HG03571 (cell line): ENCODE results near the gene ZNF605.
A peak's percentile ranks its signal among the peaks of the same experiment; 100 is the strongest.
"Not testable (repeated sequence)": the region's sequence is repeated elsewhere in the genome, so short reads cannot be mapped to it uniquely, and the experiment has no call there.

Experiments used
- ATAC-seq: cut with Tn5 transposase; IDR thresholded peaks from one replicate; pipeline ENCODE4 v1.9.1; 2021; ENCODE audit not compliant: unreplicated experiment

The ZNF605 gene

DNA sequence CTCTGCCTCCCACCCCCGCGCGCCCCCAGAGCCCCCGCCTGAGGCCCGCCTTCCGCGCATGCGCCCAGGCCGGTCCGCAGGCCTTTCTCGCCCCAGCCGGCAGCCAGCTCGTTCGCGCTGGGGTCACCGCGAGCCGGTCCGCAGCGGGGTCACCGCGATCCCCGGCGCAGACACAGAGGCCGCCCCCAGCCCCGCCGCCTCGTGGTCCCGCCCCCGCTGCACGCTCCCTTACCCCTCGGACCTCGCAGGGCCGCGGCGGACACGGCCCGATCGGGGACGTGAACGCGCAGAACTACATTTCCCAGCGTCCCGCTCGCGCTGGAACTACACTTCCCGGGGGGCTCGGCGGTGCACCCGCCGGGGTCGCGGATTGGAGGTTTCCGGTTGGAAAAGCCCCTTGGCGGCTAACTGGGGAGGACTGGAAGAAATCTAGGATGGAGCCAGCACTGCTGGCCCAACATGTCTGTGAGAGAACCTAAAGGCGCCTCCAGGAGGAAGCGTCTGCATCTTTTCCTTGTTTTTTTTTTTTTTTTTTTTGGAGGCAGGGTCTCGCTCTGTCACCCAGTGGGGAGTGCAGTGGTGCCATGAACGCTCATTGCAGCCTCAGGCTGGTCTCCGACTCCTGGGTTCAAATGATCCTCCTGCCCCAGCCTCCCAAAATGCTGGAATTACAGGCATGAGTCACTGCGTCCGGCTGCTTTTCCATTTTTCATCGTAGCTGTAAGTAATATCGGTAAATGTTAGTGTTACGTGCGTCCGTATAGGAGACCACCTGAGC is at the start of gene ZNF605:
Gene ZNF605 (minus strand): TSS at position 296 of the 778 bp plus-strand sequence. CDS start 10,671 bp downstream, outside the sequence.
- ATAC-seq, result peak; percentile 93

DNA sequence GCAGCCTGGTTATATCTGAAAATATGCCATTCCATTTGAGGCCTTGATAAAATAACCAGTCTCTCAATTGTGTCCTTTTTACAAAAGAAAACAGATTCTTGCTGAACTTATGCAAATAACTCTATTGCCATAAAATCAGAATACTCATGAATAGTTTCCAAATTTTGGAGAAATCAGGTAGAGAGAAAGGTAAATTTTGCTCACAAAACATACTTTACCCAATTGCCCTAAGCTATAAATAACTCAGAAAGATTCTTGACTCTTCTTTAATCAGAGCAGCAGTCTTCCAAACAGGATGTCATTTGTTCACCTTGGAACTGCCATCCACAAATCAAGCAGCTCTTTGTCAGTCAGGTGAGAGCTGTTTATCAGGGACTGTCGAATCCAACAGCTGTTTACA is 42.6 kb upstream of the ZNF605 start:
- no peak for ATAC-seq

DNA sequence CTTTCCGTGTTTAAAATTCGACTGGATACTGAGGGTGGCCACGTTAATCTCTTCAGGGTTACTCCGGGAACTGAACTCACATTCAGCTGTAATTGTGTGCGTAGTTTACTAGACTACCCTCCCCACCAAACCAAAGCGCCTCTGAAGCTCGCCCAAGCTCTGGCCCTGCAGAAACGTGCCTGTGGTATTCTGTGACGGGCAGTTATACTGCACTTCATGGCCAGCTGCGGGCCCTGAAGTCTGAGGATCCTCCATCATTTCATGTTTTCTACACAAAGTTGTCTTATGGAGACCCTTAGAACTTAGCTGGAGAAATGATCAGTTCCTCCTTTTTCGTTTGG is 30.7 kb upstream of the ZNF605 start:
- peak; percentile 11 for ATAC-seq

DNA sequence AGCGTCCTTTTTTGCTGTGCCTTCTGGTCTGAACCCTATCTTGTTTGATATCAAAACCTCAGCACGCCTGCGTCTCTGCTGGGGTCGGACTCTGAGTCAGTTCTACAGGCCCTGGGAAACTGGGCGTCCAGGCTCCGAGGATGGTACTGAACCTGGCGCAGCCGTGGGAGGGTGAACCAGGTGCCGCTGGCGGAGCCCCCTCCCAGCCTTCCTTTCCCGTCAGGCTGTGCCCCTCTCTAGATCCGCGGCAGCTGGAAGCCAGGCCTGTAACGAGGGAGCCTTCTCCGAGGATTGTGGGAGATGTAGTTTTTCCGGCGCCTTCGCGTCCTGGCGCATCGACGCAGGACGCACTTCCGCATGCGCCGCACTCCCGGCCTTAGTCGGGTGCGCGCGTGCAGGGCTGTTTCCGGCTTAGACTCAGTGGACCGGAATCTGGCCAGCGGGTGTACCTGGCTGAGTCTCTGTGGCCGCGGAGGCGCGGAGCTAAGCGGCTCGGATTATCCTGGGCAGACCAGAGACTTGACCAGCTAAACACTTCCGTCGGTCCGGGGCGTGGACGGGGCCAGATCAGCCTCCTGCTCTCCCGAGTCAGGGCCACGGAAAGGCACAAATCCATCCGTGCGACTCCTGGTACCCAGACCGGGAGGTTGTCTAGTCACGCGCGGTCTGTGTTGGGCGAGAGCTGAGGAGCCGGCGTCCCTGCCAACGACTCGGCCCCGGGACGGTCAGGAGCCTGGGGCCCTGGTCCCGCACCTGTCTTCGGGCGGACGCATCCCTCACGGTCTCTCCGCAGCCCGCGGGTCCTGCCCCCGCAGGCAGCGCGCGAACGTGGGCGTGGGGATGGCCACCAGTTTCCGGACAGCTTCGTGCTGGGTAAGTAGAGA is 30.1 kb upstream of the ZNF605 start, which contains the start of gene ZNF26:
Gene ZNF26 (plus strand): TSS at position 367 of the 884 bp plus-strand sequence. CDS start 474 bp downstream, at position 841.
- peak; percentile 96 for ATAC-seq

DNA sequence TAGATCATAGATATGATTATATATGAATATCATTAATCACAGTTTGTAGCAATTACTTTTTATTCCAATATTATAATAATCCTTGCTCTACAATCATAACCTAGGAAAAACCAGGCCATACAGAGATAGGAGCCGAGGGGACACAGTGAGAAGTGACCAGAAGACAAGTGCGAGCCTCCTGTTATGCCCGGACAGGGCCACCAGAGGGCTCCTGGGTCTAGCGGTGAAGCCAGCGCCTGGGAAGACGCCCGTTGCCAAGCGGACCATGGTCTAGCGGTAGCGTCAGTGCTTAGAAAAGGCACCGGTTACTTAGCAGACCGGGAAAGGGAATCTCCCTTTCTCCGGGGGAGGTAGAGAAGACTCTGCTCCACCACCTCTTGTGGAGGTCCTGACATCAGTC is 20.8 kb upstream of the ZNF605 start:
- ATAC-seq, result not testable (repeated sequence)

DNA sequence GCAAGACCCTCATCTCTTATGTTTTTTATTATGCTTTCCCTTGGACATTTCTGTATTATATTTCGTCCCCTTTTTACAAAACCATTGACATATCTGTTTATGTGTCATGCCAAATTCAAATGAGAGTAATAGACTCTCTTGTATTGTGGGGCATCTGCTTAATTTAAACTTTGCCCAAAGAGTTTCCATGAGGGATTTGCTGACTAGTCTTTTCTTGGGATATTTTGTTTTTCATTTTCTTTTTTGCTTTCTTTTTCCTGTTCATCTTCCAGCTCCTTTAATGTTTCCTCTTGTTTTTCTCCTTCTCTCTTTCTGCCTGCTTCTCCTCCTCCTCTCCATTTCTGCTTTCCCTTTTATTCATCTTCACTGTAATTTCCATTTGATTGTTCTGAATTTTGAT is 16.3 kb upstream of the ZNF605 start:
- no peak for ATAC-seq

DNA sequence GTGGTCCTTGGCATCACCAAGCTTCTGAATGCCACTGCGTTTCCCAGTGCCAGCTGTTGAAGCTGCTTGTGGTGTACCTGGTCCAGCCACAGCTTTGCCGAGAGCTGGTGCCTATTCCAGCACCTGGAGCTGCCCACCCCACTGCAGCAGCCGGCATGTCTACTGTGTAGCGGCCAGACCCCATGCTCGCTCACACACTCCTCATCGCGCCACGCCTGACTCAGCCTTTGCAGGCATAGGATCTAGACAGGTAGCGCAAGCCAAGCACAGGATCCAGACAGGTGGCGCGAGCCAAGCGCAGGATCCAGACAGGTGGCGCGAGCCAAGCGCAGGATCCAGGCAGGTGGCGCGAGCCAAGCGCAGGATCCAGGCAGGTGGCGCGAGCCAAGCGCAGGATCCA is 11.6 kb upstream of the ZNF605 start:
- no peak for ATAC-seq

DNA sequence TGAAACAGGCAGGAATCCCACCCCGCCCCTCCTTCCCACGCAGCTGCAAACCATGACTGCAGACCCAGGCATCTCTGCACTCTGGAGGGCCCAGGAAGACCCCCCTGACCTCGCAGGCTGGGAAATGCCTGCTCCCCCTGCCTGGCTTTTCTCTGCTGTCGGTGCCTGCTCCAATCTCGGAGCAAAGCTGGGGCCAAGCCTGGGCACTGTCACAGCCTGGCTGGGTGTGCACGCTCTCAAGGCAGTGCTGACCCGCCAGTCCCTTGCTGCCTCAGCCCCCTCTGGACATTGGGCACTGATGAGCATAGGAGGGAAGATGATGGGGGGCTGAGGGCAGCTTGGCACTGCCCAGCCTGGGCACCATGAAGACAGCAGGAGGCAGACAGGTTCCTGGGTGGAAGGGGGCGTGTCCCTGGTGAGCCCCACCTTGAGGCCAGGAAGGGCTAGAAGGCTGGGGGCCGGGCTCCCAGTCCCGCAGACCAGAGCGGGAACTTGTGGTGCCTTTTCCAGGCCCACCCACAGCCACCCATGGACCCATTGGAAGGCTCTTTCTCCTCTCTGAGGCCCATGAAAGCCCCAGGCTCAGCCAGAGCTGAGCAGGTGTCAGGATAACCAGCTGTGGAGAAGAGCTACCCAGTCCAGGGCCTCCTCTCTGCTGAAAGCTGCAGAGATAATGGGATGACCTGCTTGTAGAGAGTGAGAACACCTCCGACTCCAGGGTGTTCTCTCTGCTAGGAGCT is 10.7 kb upstream of the ZNF605 start:
- ATAC-seq, result no peak

DNA sequence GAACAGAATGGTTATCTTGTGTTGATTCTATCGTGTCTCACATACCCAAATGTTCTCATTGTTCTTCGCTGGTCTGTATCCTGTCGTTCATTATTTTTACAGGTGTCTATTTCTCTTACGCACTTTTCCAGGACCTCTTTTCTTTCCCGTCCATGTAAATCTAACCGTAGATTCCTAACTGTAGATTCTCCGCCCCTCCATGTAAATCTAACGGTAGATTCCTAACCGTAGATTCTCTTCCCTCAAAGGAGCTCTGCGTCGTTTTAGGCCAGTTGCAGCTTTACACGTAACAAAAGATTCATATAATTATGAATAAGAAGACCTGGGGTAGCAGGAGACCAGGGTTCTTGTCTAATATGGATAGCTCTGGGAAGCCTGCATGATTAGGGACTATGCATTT is 9.7 kb upstream of the ZNF605 start:
- ATAC-seq, result no peak

DNA sequence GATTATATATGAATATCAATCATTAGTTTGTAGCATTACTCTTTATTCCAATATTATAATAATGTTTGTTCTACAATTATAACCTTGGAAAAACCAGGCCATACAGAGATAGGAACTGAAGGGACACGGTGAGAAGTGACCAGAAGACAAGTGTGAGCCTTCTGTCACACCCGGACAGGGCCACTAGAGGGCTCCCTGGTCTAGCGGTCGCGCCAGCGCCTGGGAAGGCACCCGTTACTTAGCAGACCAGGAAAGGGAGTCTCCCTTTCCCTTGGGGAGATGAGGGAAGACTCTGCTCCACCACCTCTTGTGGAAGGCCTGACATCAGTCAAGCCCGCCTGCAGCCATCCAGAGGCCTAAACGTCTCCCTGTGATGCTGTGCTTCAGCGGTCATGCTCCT is 7.8 kb upstream of the ZNF605 start:
- ATAC-seq, result not testable (repeated sequence)

DNA sequence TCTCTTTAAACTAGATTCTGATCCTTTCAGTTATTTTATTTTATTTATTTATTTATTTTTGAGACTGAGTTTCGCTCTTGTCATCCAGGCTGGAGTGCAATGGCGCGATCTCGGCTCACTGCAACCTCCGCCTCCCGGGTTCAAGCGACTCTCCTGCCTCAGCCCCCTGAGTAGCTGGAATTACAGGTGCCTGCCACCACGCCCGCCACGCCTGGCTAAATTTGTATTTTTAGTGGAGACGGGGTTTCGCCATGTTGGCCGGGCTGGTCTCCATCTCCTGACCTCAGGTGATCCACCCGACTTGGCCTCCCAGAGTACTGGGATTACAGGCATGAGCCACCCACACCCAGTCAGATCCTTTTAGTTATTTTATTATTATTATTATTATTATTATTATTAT is 5.7 kb upstream of the ZNF605 start:
- ATAC-seq, result not testable (repeated sequence)

DNA sequence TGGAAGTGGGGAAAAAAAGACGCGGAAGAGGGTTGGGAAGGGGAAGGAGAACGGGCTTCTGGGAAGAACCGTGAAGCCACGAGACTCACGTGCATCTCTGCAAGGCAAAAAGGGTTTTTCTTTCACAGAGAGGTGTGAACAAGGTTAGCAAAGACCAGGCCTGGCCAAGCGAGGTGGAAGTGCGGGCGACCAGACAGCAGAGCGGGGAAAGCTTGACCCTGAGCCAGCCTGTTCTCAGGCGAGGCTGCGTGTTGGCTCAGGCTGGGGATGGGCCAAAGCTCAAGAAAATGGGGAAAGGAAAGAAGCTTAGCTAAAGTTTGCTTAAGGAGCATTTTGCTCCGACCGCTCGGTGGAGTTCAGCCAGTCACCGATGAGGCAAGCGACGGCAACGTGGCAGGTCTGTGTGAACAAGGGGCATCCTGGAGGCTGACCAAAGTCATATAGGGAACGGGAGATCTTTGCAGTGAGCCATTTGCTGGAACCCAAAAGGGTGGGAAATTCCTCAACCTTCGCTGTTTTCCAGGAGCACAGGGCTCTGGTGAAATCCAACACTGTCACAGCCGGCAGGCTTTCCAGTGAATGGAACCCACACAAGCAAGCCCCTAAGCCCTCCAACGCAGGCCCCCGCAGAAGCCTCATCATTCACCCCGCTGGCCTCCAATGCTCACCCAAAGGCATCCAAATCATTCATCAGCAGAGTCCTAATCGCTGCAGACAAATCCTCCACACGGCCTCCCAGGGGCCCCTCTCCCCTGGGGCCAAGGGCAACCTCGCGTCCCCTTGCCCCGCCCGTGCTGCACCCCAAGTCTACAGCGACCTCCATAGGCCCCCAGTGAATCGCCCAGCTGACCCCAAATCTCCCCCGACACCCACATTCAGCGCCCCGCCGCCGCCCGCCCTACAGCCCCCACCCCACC is 754 bp downstream of the ZNF605 start:
- peak; percentile 27 for ATAC-seq

DNA sequence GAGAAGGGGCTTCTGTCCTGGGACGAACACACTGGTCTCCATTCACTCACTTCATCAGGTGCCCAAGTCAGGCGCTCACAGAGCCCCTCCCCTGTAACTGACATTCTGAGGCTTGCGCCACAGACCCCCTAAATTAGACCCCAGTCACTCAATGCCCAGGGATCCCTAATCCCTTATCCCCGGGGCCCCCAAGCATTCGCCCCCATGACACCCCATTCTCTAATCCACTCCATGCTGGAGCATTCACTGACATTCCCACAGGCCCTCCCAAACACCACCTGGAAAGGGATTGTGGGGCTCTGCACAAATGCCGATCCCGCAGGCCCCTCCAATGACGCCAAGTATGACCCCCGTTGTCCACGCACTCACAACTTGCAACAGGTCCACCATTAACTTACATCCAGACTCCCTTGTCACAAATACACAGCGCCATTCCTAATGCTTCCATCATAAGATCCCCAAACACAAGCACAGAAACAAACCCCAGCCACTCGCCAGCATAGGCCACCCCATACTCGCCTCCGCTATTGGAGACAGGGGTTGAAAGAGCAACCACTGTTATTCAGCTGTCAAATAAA is 1.5 kb downstream of the ZNF605 start:
- no peak for ATAC-seq

DNA sequence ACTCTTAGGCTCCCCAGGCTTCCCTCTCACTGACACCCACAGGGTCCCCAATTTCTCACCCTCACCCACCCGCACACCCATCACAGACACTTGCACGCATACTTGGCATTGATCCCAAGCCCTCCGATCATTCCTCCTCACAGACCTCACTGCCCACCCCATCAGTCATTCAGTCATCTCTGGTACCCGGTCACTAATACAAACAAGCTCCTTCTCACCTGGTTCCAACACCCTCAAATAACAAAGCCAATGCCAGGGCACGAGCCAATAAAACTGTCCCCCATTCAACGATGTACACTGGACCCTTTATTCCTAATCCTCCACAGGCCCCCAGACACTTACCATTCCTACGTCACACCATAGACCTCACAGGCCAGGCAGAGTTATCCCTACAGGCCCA is 2.3 kb downstream of the ZNF605 start:
- ATAC-seq, result no peak

DNA sequence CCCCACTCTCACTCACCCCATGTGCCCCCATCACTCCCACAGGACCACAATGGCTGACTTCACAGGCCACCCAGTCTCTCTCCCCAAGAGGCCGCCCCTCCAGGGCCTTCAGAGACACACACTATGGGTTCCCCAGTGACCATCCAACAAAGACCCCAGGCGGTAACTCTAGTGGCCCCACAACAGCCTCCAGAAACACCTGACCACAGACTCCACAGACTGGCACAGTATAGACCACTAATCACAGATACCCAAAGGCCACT is 3.0 kb downstream of the ZNF605 start:
- ATAC-seq, result no peak

DNA sequence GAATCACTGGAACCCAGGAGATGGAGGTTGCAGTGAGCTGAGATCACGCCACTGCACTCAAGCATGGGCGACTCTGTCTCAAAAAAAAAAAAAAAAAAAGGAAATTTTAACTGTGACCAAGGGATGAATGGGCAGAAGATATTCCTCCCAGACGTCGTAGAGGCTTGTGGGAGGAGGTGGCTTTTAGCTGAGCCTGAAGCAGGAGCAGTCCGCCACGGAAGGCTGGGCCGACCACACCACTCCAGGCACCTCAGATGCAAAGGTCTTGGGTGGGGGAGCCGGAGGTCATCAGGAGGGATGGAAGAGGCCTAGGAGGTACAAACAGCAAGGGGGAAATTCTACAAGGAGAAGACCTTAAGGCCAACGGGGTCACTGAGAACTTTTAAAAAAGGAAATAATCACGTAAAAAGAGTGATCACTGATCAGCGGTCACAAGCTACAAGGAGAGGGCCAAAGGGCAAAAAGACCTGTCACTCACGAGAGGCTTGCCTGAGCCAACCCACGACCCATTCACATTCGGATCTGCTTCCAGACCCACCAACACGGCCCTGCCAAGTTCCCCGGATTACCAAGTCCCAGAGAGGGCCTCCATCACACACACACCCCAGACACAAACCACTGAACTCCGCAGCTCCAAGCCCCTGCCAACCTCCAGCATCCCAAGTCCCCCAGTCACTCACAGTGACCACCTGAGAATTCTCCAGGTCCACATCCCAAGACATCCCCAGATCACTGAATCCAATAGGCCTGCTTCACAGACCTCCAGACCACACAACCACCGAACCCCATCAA is 3.5 kb downstream of the ZNF605 start:
- ATAC-seq, result no peak

DNA sequence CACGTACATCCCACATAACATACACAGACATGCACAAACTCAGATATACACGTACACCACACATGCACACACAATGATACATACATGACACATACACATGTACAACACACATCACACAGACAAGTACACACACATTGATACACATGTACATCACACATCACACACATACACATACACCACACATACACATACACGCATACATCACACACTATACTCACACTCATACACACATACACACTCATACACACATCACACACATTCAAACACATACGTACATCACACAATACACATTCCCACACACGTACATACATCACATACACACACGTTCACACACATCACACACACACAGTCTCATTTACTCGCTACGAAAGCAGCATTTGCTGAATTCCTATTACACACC is 4.5 kb downstream of the ZNF605 start:
- ATAC-seq, result no peak

DNA sequence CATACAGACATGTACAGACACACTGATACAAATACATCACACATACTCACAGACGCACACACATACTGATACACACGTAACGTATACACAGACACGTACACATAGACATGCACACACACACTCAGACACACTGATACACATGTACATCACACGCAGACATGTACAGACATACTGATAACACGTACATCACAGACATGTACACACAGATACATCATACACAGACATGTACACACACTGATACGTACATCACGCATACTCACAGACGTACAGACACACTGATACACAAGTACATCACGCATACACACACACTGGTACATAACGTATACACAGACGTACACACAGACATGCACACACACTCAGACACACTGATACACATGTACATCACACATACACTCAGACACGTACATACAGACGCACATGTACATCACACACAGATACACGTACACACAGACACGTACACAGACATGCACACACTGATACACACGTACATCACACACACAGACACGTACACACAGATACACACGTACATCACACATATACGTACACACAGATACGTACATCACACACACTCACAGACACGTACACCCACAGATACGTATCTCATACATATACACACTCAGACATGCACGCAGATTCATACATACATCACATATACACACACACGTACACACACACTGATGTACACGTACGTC is 5.1 kb downstream of the ZNF605 start:
- ATAC-seq, result no peak
